GM18520 (cell line): ENCODE data around the gene LYPD3.
"Not testable (repeated sequence)": the region's sequence is repeated elsewhere in the genome, so short reads cannot be mapped to it uniquely, and the experiment has no call there.

ENCODE experiments used
- ATAC-seq: cut with Tn5 transposase; IDR thresholded peaks from one replicate; pipeline ENCODE4 v1.9.1; 2021; ENCODE audit not compliant: unreplicated experiment

The LYPD3 gene

DNA sequence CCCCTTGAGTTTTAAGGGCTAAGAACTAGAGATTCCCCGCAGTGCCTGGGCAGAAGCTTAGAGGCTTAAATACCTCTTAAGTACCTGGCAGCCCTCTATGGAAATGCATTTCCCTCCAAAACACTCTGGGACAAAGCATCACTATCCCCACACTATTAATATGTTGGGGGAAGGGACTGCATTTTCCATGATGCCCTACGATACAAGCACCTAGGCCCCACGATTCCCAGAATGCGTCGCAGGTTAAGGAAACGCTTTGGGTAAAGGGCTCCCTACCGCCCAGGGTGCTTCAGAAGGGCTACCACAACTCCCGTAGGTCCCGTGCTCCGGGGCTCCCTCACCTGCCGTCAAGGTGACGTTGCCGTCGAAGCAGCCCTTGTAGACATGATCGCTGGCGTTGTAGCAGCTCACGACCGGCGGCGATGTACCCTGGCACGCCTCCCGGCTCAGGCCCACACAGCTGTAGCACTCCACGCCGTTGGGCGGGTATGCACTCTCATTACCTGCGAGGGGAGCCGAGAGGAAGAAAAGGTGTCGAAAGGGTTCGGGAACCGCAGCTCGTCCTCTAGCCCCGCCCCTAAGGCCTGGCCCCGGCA, 2.5 kb downstream of the LYPD3 start:
- ATAC-seq = no peak

GRCh38 chr19:43462383-43462782, 3.0 kb downstream of the LYPD3 start:
- ATAC-seq = no peak

- no peak for ATAC-seq
These were observed 4.1 kb downstream of the LYPD3 start for GRCh38 chr19:43461303-43461702.

- no peak for ATAC-seq
These were observed 4.9 kb downstream of the LYPD3 start for GRCh38 chr19:43460362-43461016.

DNA sequence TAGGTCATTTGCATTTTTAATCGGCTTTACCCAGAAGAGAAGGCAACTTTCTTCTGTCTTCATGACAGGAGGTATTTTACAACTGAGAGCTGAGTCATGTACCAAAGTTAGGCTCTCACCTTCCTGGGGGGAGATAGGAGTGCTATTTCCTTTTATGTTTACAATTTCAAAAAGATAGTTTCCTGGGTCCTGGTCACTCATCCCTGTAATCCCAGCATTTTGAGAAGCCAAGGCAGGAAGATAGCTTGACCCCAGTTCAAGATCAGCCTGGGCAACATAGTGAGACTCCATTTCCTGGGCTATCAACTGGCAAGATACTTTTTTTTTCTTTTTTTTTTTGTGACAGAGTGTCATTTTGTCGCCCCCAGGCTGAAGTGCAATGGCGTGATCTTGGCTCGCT, 7.6 kb downstream of the LYPD3 start:
- no peak for ATAC-seq

GRCh38 chr19:43455321-43456113, 9.9 kb downstream of the LYPD3 start:
- ATAC-seq = no peak

DNA sequence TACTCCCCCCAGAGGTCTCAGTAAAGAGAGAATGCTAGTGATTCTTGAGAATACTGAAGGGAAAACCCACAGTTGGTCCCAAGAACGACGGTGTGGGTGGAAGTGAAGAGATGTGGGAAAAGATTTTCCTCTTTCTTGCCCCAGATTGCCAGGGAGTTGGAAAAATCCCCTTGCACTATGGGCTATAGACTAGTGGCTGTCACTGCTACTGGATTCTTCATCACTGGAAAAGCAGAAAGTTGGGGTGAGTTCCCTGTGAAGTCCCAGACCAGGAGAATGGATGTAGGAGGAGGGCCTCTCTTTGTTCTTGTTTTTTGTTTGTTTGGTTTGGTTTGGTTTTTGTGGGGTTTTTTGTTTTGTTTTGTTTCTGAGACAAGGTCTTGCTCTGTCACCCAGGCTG, 11.4 kb downstream of the LYPD3 start:
- no peak for ATAC-seq

DNA sequence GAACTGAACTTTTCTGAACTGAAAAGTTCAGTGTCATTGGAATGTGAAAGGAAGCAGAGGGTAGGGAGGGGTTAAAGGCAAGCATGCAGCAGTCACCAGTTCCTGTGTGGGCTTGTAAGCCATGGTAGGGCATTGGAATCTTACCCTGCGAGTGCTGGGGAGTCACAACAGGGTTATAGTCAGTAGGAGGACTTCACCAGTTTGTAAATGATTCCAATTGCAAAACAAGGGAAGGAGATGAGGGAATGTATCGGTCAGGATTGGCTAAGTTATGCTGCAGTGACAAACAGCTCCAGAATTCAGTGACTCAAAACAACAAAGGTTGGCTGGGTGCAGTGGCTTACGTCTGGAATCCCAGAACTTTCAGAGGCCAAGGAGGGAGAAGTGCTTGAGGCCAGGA, 12.8 kb downstream of the LYPD3 start:
- ATAC-seq = no peak

GRCh38 chr19:43450545-43450997, 14.8 kb downstream of the LYPD3 start:
- ATAC-seq = no peak

DNA sequence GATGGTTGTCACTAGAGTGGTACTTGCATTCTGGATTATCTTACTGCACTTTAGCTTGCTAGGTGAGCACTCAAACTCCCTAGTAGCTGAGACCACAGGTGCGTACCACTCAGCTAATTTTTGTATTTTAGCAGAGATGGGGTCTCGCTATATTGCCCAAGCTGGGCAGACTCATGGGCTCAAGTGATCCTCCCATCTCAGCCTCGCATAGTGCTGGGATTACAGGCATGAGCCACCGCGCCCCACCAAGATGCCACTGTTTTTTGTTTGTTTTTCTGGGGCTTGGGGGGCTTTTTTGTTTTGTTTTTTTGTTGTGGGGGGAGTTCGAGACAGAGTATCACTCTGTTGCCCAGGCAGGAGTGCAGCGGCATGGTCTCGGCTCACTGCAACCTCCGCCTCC, 17.8 kb downstream of the LYPD3 start:
- ATAC-seq = no peak

DNA sequence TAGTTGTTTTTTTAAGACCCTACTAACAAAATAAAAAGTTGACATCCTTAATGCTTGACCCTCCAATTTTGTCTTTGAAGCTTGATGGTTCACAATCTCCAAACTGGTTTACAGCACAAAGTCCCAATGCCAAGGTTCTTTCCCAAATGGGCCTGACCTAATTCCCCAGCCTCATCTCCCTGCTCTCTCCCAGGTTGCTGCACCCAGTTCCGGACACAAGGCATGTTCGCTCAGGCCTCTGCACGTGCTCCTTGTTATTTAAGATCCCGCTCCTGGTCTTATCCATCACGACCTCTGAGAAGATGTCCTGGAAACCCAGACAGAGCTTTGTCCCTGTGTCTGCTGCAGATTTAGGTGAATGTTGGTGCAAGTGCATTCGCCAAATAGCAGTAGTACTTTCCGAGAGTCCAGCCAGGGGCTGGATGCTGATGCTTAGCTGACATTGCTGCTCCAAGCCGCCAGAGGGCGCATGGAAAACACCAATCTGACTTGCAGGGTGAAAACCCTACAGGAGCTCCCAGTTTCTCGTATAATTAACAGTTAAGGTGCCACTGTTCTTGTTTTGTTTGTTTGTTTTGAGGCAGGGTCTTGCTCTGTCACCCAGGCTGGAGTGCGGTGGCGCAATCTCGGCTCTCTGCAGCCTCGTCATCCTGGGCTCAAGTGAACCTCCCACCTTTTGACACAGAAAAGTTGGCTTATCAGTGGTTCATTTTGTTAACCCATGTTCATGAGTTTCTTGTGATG, 18.5 kb downstream of the LYPD3 start:
- no peak for ATAC-seq

- no peak for ATAC-seq
These were observed 20.0 kb downstream of the LYPD3 start for GRCh38 chr19:43445426-43445825.

- ATAC-seq = no peak
These were observed 20.7 kb downstream of the LYPD3 start for GRCh38 chr19:43444531-43445287.

- not testable (repeated sequence) for ATAC-seq
These were observed 21.3 kb downstream of the LYPD3 start for GRCh38 chr19:43444091-43444490.

GRCh38 chr19:43441716-43442115, 23.7 kb downstream of the LYPD3 start:
- ATAC-seq = no peak

- ATAC-seq = no peak
These were observed 25.7 kb downstream of the LYPD3 start for GRCh38 chr19:43439709-43440063.

- no peak for ATAC-seq
These were observed 26.2 kb downstream of the LYPD3 start for GRCh38 chr19:43439032-43439708.

GRCh38 chr19:43438291-43439031, 26.9 kb downstream of the LYPD3 start:
- no peak for ATAC-seq

- no peak for ATAC-seq
These were observed 27.7 kb downstream of the LYPD3 start for GRCh38 chr19:43437712-43438111.

- not testable (repeated sequence) for ATAC-seq
These were observed 28.1 kb downstream of the LYPD3 start for GRCh38 chr19:43437284-43437683.
